ENCODE data around the gene PDE1C. TPM values are rescaled to one million over a fixed set of nuclear protein-coding genes. Genes with fewer than 3 reads are reported as not detected.
A peak's percentile ranks its signal among the peaks of the same experiment; 100 is the strongest.

PDE1C gene
- polyA plus RNA-seq, 1 of the 3 experiments (the other 2 are of a cell fraction), result 4.6 TPM

- WGBS (ENCODE audit: low lambda C conversion rate), result 19% methylated on average over 2 of the region's 2 CpGs
Observed at GRCh38 chr7:31995134-31995533, 75.1 kb downstream of the PDE1C start.

DNA sequence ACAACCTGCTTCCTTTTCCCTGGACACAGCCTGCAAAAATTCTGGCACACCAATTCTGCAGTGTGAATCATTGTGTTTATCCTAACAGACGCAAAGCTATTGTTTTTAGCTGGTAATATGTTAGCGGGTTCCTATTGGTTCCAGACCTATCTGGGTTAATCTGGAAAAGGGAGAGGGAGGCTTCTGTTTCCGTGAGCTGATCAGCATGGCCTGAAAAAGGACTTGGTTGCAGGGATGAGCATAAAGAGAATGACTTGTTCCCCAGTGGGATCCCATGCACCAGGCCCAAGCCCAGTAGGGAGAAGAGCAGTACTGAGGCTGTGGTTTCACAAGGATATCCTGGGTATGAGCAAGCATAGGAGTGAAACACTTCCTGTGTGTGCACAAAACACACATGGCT is 78.4 kb downstream of the PDE1C start:
- Histone ChIP-seq H2AFZ (ENCODE audit: low read depth) (no peak overlapping the region), H4K20me1 (ENCODE audit: insufficient read depth) (no peaks in the 10 kb centered on the region), H3K9me3 (no peaks in the 10 kb centered on the region), H3K27ac (ENCODE audit: low read depth in 2 of 2, low read length in 1 of 2) (no peak overlapping the region), H3K4me2 (no peak overlapping the region), H3K27me3 (ENCODE audit: insufficient read depth) (no peaks in the 10 kb centered on the region; the same call in 1 of the 2 replicates), H3K79me2 (ENCODE audit: insufficient read depth) (no peaks in the 10 kb centered on the region), H3K9me2 (no peaks in the 10 kb centered on the region), H3K4me1 (ENCODE audit: control insufficient read depth in 1 of 2, insufficient read depth in 2 of 2, low read depth in 1 of 2, low read length in 1 of 2) (peaks cover 0 to 2% of the 10 kb centered on the region in 2 experiments; a peak in 1 of 4 replicates), H3K9ac (no peak overlapping the region), H3F3A (replicated peaks; ENCODE audit: insufficient read depth) (no peaks in the 10 kb centered on the region), H3K36me3 (replicated peaks in 1 of 2; ENCODE audit: control insufficient read depth in 1 of 2, insufficient read depth in 2 of 2, low read length in 1 of 2) (no peaks in the 10 kb centered on the region), H3K4me3 (ENCODE audit: low read depth in 2 of 2, low read length in 1 of 2) (no peak overlapping the region)
- POLR2A ChIA-PET, result no interaction called here
- CTCF ChIA-PET, result no interaction called here
- TF ChIP-seq NFIC (IDR thresholded peaks at IDR 0.05; ENCODE audit: borderline replicate concordance), result no peak
- TF ChIP-seq, protein P1, sequence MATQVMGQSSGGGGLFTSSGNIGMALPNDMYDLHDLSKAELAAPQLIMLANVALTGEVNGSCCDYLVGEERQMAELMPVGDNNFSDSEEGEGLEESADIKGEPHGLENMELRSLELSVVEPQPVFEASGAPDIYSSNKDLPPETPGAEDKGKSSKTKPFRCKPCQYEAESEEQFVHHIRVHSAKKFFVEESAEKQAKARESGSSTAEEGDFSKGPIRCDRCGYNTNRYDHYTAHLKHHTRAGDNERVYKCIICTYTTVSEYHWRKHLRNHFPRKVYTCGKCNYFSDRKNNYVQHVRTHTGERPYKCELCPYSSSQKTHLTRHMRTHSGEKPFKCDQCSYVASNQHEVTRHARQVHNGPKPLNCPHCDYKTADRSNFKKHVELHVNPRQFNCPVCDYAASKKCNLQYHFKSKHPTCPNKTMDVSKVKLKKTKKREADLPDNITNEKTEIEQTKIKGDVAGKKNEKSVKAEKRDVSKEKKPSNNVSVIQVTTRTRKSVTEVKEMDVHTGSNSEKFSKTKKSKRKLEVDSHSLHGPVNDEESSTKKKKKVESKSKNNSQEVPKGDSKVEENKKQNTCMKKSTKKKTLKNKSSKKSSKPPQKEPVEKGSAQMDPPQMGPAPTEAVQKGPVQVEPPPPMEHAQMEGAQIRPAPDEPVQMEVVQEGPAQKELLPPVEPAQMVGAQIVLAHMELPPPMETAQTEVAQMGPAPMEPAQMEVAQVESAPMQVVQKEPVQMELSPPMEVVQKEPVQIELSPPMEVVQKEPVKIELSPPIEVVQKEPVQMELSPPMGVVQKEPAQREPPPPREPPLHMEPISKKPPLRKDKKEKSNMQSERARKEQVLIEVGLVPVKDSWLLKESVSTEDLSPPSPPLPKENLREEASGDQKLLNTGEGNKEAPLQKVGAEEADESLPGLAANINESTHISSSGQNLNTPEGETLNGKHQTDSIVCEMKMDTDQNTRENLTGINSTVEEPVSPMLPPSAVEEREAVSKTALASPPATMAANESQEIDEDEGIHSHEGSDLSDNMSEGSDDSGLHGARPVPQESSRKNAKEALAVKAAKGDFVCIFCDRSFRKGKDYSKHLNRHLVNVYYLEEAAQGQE (IDR thresholded peaks at IDR 0.05; ENCODE audit: low read depth, low read length), result no peak
- TF ChIP-seq SMC3 (IDR thresholded peaks at IDR 0.05; ENCODE audit: low read depth, low read length), result no peak
- TF ChIP-seq, protein P2, sequence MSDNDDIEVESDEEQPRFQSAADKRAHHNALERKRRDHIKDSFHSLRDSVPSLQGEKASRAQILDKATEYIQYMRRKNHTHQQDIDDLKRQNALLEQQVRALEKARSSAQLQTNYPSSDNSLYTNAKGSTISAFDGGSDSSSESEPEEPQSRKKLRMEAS (IDR thresholded peaks at IDR 0.05; ENCODE audit: low read depth), result no peak
- TF ChIP-seq EP300 (IDR thresholded peaks at IDR 0.05; ENCODE audit: borderline replicate concordance in 1 of 2, low read depth in 1 of 2, low read length in 1 of 2), result no peak
- 0 out of 2 replicates have a peak, but pooled peaks have one; percentile 5 for TF ChIP-seq FOSL2 (IDR thresholded peaks at IDR 0.05; ENCODE audit: borderline replicate concordance, low read depth)
- TF ChIP-seq NRF1 (IDR thresholded peaks at IDR 0.05; ENCODE audit: low read depth, low read length), result no peak
- TF ChIP-seq CHD2 (IDR thresholded peaks at IDR 0.05; ENCODE audit: low read length, partially characterized antibody), result no peak
- WGBS (ENCODE audit: low lambda C conversion rate), result 14% methylated on average over 3 of the region's 3 CpGs
- DNase-seq, result no peak

More at GRCh38 chr7:31995134-31995533, 75.1 kb downstream of the PDE1C start:
- no peaks in the 10 kb centered on the region for H3K79me2 ChIP-seq (ENCODE audit: insufficient read depth)
- no peak overlapping the region for H2AFZ ChIP-seq (ENCODE audit: low read depth)
- H3K27me3 ChIP-seq (ENCODE audit: insufficient read depth), result no peaks in the 10 kb centered on the region; the same call in 1 of the 2 replicates
- H3K36me3 ChIP-seq (replicated peaks in 1 of 2; ENCODE audit: control insufficient read depth in 1 of 2, insufficient read depth in 2 of 2, low read length in 1 of 2), result no peaks in the 10 kb centered on the region
- H3K4me2 ChIP-seq, result no peak overlapping the region
- H3K9me3 ChIP-seq, result no peaks in the 10 kb centered on the region
- no peaks in the 10 kb centered on the region for H3F3A ChIP-seq (replicated peaks; ENCODE audit: insufficient read depth)
- H3K4me1 ChIP-seq (ENCODE audit: control insufficient read depth in 1 of 2, insufficient read depth in 2 of 2, low read depth in 1 of 2, low read length in 1 of 2), result no peaks in the 10 kb centered on the region
- H3K4me3 ChIP-seq (ENCODE audit: low read depth in 2 of 2, low read length in 1 of 2), result no peak overlapping the region
- CTCF ChIA-PET, result no interaction called here
- no peak for DNase-seq
- H3K9me2 ChIP-seq, result no peaks in the 10 kb centered on the region
- H4K20me1 ChIP-seq (ENCODE audit: insufficient read depth), result no peaks in the 10 kb centered on the region
- H3K27ac ChIP-seq (ENCODE audit: low read depth in 2 of 2, low read length in 1 of 2), result no peak overlapping the region
- TF ChIP-seq, protein P2 (IDR thresholded peaks at IDR 0.05; ENCODE audit: low read depth), result no peak
- TF ChIP-seq, protein P3, sequence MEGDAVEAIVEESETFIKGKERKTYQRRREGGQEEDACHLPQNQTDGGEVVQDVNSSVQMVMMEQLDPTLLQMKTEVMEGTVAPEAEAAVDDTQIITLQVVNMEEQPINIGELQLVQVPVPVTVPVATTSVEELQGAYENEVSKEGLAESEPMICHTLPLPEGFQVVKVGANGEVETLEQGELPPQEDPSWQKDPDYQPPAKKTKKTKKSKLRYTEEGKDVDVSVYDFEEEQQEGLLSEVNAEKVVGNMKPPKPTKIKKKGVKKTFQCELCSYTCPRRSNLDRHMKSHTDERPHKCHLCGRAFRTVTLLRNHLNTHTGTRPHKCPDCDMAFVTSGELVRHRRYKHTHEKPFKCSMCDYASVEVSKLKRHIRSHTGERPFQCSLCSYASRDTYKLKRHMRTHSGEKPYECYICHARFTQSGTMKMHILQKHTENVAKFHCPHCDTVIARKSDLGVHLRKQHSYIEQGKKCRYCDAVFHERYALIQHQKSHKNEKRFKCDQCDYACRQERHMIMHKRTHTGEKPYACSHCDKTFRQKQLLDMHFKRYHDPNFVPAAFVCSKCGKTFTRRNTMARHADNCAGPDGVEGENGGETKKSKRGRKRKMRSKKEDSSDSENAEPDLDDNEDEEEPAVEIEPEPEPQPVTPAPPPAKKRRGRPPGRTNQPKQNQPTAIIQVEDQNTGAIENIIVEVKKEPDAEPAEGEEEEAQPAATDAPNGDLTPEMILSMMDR (IDR thresholded peaks at IDR 0.05), result no peak
- TF ChIP-seq NFIC (IDR thresholded peaks at IDR 0.05; ENCODE audit: borderline replicate concordance) (no peak), EZH2phosphoT487 (IDR thresholded peaks at IDR 0.05; ENCODE audit: borderline replicate concordance, low read depth) (no peak), FOXM1 (IDR thresholded peaks at IDR 0.05; ENCODE audit: low read depth) (no peak), MXI1 (IDR thresholded peaks at IDR 0.05; ENCODE audit: low read depth, low read length) (no peak), EP300 (IDR thresholded peaks at IDR 0.05; ENCODE audit: borderline replicate concordance in 1 of 2, low read depth in 1 of 2, low read length in 1 of 2) (no peak)
- no peak overlapping the region for H3K9ac ChIP-seq
- POLR2A ChIA-PET, result no interaction called here

Data from SK-N-SH (cell line).